HepG2 (cell line): Measurements from ENCODE around the gene LAMA5. TPM values are rescaled to one million over a fixed set of nuclear protein-coding genes. Genes with fewer than 3 reads are reported as not detected.
A peak's percentile ranks its signal among the peaks of the same experiment; 100 is the strongest.

Experiments used
- CSRNP2 ChIP-seq: sonication (generic); formaldehyde crosslinking; conservative IDR thresholded peaks from 2 replicates; pipeline ENCODE4 v1.8.0; 2022; ENCODE audit warnings: low read depth, missing genetic modification reagents
- EED ChIP-seq: sonication (generic); formaldehyde crosslinking; IDR thresholded peaks from 2 replicates; pipeline ENCODE4 v1.5.0; 2020; ENCODE audit warnings: mild to moderate bottlenecking, missing genetic modification reagents
- FOXC1 ChIP-seq: sonication (generic); formaldehyde crosslinking; IDR thresholded peaks from 2 replicates; pipeline ENCODE4 v1.8.0; 2022; ENCODE audit warnings: mild to moderate bottlenecking, missing genetic modification reagents, borderline replicate concordance
- GATAD1 ChIP-seq: IDR thresholded peaks from 2 replicates; pipeline ENCODE4 v1.6.1; 2016; ENCODE audit warnings: missing genetic modification reagents, missing compliant biosample characterization
- HBP1 ChIP-seq: IDR thresholded peaks from 2 replicates; pipeline ENCODE4 v1.6.1; 2016; ENCODE audit warnings: low read depth, control low read depth
- HNRNPUL1 ChIP-seq: fragments of 200-400 bp; formaldehyde crosslinking; IDR thresholded peaks from 2 replicates; pipeline ENCODE4 v1.6.1; 2017; ENCODE audit warnings: low read depth, mild to moderate bottlenecking, low read length, moderate library complexity
- KAT7 ChIP-seq: IDR thresholded peaks from 2 replicates; pipeline ENCODE4 v1.6.1; 2018; ENCODE audit warnings: borderline replicate concordance, missing compliant biosample characterization
- KMT2B ChIP-seq: IDR thresholded peaks from 2 replicates; pipeline ENCODE4 v1.6.1; 2016; ENCODE audit warnings: missing genetic modification reagents, missing compliant biosample characterization
- PAF1 ChIP-seq: IDR thresholded peaks from 2 replicates; pipeline ENCODE4 v1.6.1; 2016; ENCODE audit warnings: missing genetic modification reagents, missing compliant biosample characterization
- PTBP1 ChIP-seq: fragments of 200-400 bp; formaldehyde crosslinking; IDR thresholded peaks from 2 replicates; pipeline ENCODE4 v1.6.1; 2018; ENCODE audit warnings: low read length, low read depth; ENCODE audit not compliant: poor library complexity, severe bottlenecking
- RARA ChIP-seq: IDR thresholded peaks from 2 replicates; pipeline ENCODE4 v1.6.1; 2016; ENCODE audit warnings: missing genetic modification reagents, missing compliant biosample characterization
- REST ChIP-seq, 2 experiments: IDR thresholded peaks; 2 replicates each; pipeline ENCODE4 v1.6.1; 2011 to 2012; ENCODE audit warnings: low read length in 2 of 2, borderline replicate concordance in 1 of 2, low read depth in 1 of 2, mild to moderate bottlenecking in 1 of 2, moderate library complexity in 1 of 2
- SSRP1 ChIP-seq: IDR thresholded peaks from 2 replicates; pipeline ENCODE4 v1.6.1; 2016; ENCODE audit warnings: control low read depth
- THAP7 ChIP-seq: sonication (generic); formaldehyde crosslinking; IDR thresholded peaks from 2 replicates; pipeline ENCODE4 v1.8.1; 2023; ENCODE audit warnings: mild to moderate bottlenecking, missing genetic modification reagents
- ZBTB42 ChIP-seq: sonication (generic); formaldehyde crosslinking; IDR thresholded peaks from 2 replicates; pipeline ENCODE4 v1.5.0; 2020; ENCODE audit warnings: mild to moderate bottlenecking, missing genetic modification reagents
- ZNF124 ChIP-seq: sonication (generic); formaldehyde crosslinking; IDR thresholded peaks from 2 replicates; pipeline ENCODE4 v1.4.0; 2020; ENCODE audit warnings: missing genetic modification reagents
- ZNF225 ChIP-seq: sonication (generic); formaldehyde crosslinking; IDR thresholded peaks from 2 replicates; pipeline ENCODE4 v1.4.0; 2020; ENCODE audit warnings: mild to moderate bottlenecking, missing genetic modification reagents
- ZNF326 ChIP-seq: sonication (generic); formaldehyde crosslinking; IDR thresholded peaks from 2 replicates; pipeline ENCODE4 v1.4.0; 2020; ENCODE audit warnings: missing genetic modification reagents, borderline replicate concordance
- ZNF510 ChIP-seq: sonication (generic); formaldehyde crosslinking; IDR thresholded peaks from 2 replicates; pipeline ENCODE4 v1.4.0; 2020; ENCODE audit warnings: low read depth, mild to moderate bottlenecking, missing genetic modification reagents
- ZNF552 ChIP-seq: sonication (generic); formaldehyde crosslinking; IDR thresholded peaks from 2 replicates; pipeline ENCODE4 v1.9.0; 2022; ENCODE audit warnings: missing genetic modification reagents, mild to moderate bottlenecking, borderline replicate concordance
- ZNF773 ChIP-seq: sonication (generic); formaldehyde crosslinking; IDR thresholded peaks from 2 replicates; pipeline ENCODE4 v1.4.0; 2020; ENCODE audit warnings: missing genetic modification reagents, borderline replicate concordance
- ZNF782 ChIP-seq: sonication (generic); formaldehyde crosslinking; IDR thresholded peaks from 2 replicates; pipeline ENCODE4 v1.4.0; 2020; ENCODE audit warnings: missing genetic modification reagents, mild to moderate bottlenecking, borderline replicate concordance
- polyA plus RNA-seq, 8 experiments: library from polyadenylated mRNA; depleted of rRNA in 3 of 8; stranded (reverse) in 7 of 8; unstranded in 1 of 8; fragments of >200 nt; fragmentation: Illumina TruSeq in 4 of 8; extraction: Trizol in 4 of 8; gene quantifications; 2 replicates each; pipeline versions ENCODE4 v1.2.1 to v1.2.3, GENCODE V29; 2011 to 2016; ENCODE audit warnings: low read depth in 4 of 8, missing spikeins in 1 of 8, mixed read lengths in 1 of 8; ENCODE audit not compliant: insufficient read depth in 1 of 8
- total RNA-seq, 5 experiments: library from RNA; depleted of rRNA; stranded (reverse); fragments of >200 nt; fragmentation: Illumina TruSeq; extraction: Trizol; gene quantifications; 2 replicates each; pipeline ENCODE4 v1.2.3, GENCODE V29; 2016; ENCODE audit warnings: low read depth in 1 of 5

The LAMA5 gene
- total and polyA plus RNA-seq, 2 of the 13 experiments (the other 11 are each of a cell fraction or from before 2014, with no cell fraction given) = 21.0 to 44.7 TPM

GRCh38 chr20:62386383-62387218 is 19.5 kb upstream of the LAMA5 start, which contains the start of gene RPS21 (continued):
- TF ChIP-seq REST (IDR thresholded peaks at IDR 0.05; ENCODE audit: borderline replicate concordance in 1 of 2, low read depth in 1 of 2, low read length in 2 of 2) = 0 out of 4 replicates have a peak, but pooled peaks of 1 of the 2 experiments have one; percentile 23
- peak; percentile 81; the same call in 1 of the 2 replicates for TF ChIP-seq THAP7 (CRISPR knock-in tag)
- peak; percentile 94 for TF ChIP-seq KMT2B (CRISPR knock-in tag)
- no peak for TF ChIP-seq PTBP1
- TF ChIP-seq ZBTB42 (CRISPR knock-in tag) = peak; percentile 61; the same call in 1 of the 2 replicates
- TF ChIP-seq GATAD1 (CRISPR knock-in tag) = peak; percentile 99
- peak; percentile 22; the same call in 1 of the 2 replicates for TF ChIP-seq RARA (CRISPR knock-in tag)
- TF ChIP-seq HBP1 (CRISPR knock-in tag) = peak; percentile 47; the same call in 1 of the 2 replicates
- TF ChIP-seq EED (CRISPR knock-in tag) = peak; percentile 42; the same call in 1 of the 2 replicates
- TF ChIP-seq ZNF326 (CRISPR knock-in tag) = no peak
- no peak for TF ChIP-seq HNRNPUL1
- TF ChIP-seq ZNF773 (CRISPR knock-in tag) = peak; percentile 75; the same call in 1 of the 2 replicates
- TF ChIP-seq KAT7 (CRISPR knock-in tag) = peak; percentile 97
- TF ChIP-seq ZNF782 (CRISPR knock-in tag) = peak; percentile 61
- peak; percentile 95 for TF ChIP-seq ZNF510 (CRISPR knock-in tag)
- TF ChIP-seq SSRP1 (CRISPR knock-in tag) = peak; percentile 50; the same call in 1 of the 2 replicates
- TF ChIP-seq FOXC1 (CRISPR knock-in tag) = no peak
- TF ChIP-seq CSRNP2 (CRISPR knock-in tag) = peak; percentile 83; the same call in 1 of the 2 replicates
- TF ChIP-seq ZNF124 = no peak; the same call in 1 of the 2 replicates
- 0 out of 2 replicates have a peak, but pooled peaks have one; percentile 29 for TF ChIP-seq PAF1 (CRISPR knock-in tag)
- peak; percentile 92 for TF ChIP-seq ZNF225
- TF ChIP-seq ZNF552 (CRISPR knock-in tag) = peak; percentile 39; the same call in 1 of the 2 replicates
